PC-3 (cell line): Measurements from ENCODE around the gene GSN. TPM values are rescaled to one million over a fixed set of nuclear protein-coding genes. Genes with fewer than 3 reads are reported as not detected.

Experiments
- ATAC-seq: fragments of 200-7000 bp; cut with Tn5 transposase; 2 replicates; pipeline ENCODE4 v1.9.1; 2020; ENCODE audit warnings: mild to moderate bottlenecking, moderate library complexity
- BruUV-seq: library from RNA; stranded (reverse); fragments of 400-500 nt; replicated peaks from 2 replicates; lab custom pipeline; 2021; lab: Mats Ljungman, UMichigan
- CTCF ChIA-PET: fragments of 300-600 bp; sonication (Branson Sonifier 250); formaldehyde crosslinking; loops from one replicate; lab custom pipeline; 2022; ENCODE audit warnings: antibody characterized with exemption; lab: Charles Lee
- POLR2A ChIA-PET: fragments of 300-600 bp; sonication (Branson Sonifier 250); formaldehyde crosslinking; loops from one replicate; lab custom pipeline; 2022; ENCODE audit warnings: antibody characterized with exemption; ENCODE audit not compliant: unreplicated experiment; lab: Charles Lee
- DNase-seq: peaks from one replicate; pipeline ENCODE4 v3.0.0-alpha.2; 2015
- H2AFZ ChIP-seq: fragments of 300-600 bp; sonication (generic); 2 replicates; pipeline ENCODE4 v1.6.0; 2016; ENCODE audit warnings: antibody characterized with exemption, low read length
- H3F3A ChIP-seq: fragments of 300-600 bp; sonication (generic); one replicate; pipeline ENCODE4 v1.6.0; 2017; ENCODE audit warnings: antibody characterized with exemption, low read length, control low read depth, mild to moderate bottlenecking; ENCODE audit not compliant: unreplicated experiment
- H3K27ac ChIP-seq: fragments of 300-600 bp; sonication (generic); 2 replicates; pipeline ENCODE4 v1.5.1; 2016; ENCODE audit warnings: mild to moderate bottlenecking, low read length
- H3K27me3 ChIP-seq: fragments of 300-600 bp; sonication (generic); 2 replicates; pipeline ENCODE4 v1.6.1; 2016; ENCODE audit warnings: low read length, mixed read lengths
- H3K36me3 ChIP-seq: fragments of 300-600 bp; sonication (generic); 2 replicates; pipeline ENCODE4 v1.6.1; 2016; ENCODE audit warnings: low read depth, mixed run types, low read length, mixed read lengths
- H3K4me1 ChIP-seq: fragments of 300-600 bp; sonication (generic); 2 replicates; pipeline ENCODE4 v1.5.1; 2016; ENCODE audit warnings: low read length; ENCODE audit not compliant: insufficient read depth
- H3K4me2 ChIP-seq: fragments of 300-600 bp; sonication (generic); 2 replicates; pipeline ENCODE4 v1.6.0; 2016; ENCODE audit warnings: low read length
- H3K4me3 ChIP-seq: fragments of 300-600 bp; sonication (generic); 2 replicates; pipeline ENCODE4 v1.5.1; 2016; ENCODE audit warnings: mild to moderate bottlenecking, low read length, mixed read lengths
- H3K79me2 ChIP-seq: fragments of 300-600 bp; sonication (generic); 2 replicates; pipeline ENCODE4 v1.6.1; 2017; ENCODE audit warnings: low read length, mixed read lengths
- H3K9ac ChIP-seq: fragments of 300-600 bp; sonication (generic); 2 replicates; pipeline ENCODE4 v1.6.0; 2016; ENCODE audit warnings: mild to moderate bottlenecking, low read length
- H3K9me2 ChIP-seq: fragments of 300-600 bp; sonication (generic); replicated peaks from 2 replicates; pipeline ENCODE4 v1.6.1; 2016; ENCODE audit warnings: mixed run types, low read length, mixed read lengths
- H3K9me3 ChIP-seq: fragments of 300-600 bp; sonication (generic); 2 replicates; pipeline ENCODE4 v1.6.1; 2016; ENCODE audit warnings: low read length, mixed read lengths
- H4K20me1 ChIP-seq: fragments of 300-600 bp; sonication (generic); 2 replicates; pipeline ENCODE4 v1.6.1; 2016; ENCODE audit warnings: low read length, mixed read lengths
- CTCF ChIP-seq: fragments of 300-600 bp; sonication (generic); conservative IDR thresholded peaks from 2 replicates; pipeline ENCODE4 v1.5.1; 2017; ENCODE audit warnings: antibody characterized with exemption, low read depth, mild to moderate bottlenecking, low read length
- EZH2 ChIP-seq: fragments of 300-600 bp; sonication (generic); IDR thresholded peaks from one replicate; pipeline ENCODE4 v1.6.1; 2017; ENCODE audit warnings: antibody characterized with exemption, mild to moderate bottlenecking, low read length; ENCODE audit not compliant: unreplicated experiment
- EZH2phosphoT487 ChIP-seq: fragments of 300-600 bp; sonication (generic); IDR thresholded peaks from 2 replicates; pipeline ENCODE4 v1.6.1; 2018; ENCODE audit warnings: mild to moderate bottlenecking, antibody characterized with exemption, low read length, borderline replicate concordance
- intact Hi-C: fragments of 100-400 bp; cut with micrococcal nuclease; formaldehyde crosslinking; loops from 2 replicates; pipeline ENCODE4 v1.9.0; 2023
- total RNA-seq: library from RNA; depleted of rRNA; stranded (reverse); fragments of >200 nt; gene quantifications from 2 replicates; pipeline ENCODE4 v1.2.3, GENCODE V29; 2014

The GSN gene
- total RNA-seq, 1 experiment from 2014 or later, result 36.5 TPM

GRCh38 chr9:121286973-121287741, 19.2 kb downstream of the GSN start:
- ATAC-seq (peak; percentile 90), DNase-seq (peak; percentile 96)
- Histone ChIP-seq H3K4me1 (peaks cover 42% of the 10 kb centered on the region), H3K9me2 (no peaks in the 10 kb centered on the region), H3K4me2 (peak overlapping the region; percentile 78), H4K20me1 (no peaks in the 10 kb centered on the region), H3K27me3 (no peaks in the 10 kb centered on the region), H3K27ac (peak overlapping the region; percentile 99), H3K9ac (peak overlapping the region; percentile 86), H3K36me3 (no peaks in the 10 kb centered on the region), H3F3A (no peaks in the 10 kb centered on the region), H3K4me3 (peak overlapping the region; percentile 34; the same call in 1 of the 2 replicates), H3K9me3 (no peaks in the 10 kb centered on the region), H2AFZ (peak overlapping the region; percentile 81), H3K79me2 (no peaks in the 10 kb centered on the region)
- TF ChIP-seq EZH2phosphoT487 (no peak), CTCF (peak; percentile 42; the same call in 1 of the 2 replicates)
- CTCF ChIA-PET, result interaction anchor here (0.6 to 1.8 kb wide), 3 partner anchors 9 to 88 kb away, joined by 3 to 15 read pairs (median 6); no protein-coding TSS in a partner anchor
- POLR2A ChIA-PET, result interaction anchor here (0.6 to 0.7 kb wide), 2 partner anchors 12 to 636 kb away, joined by 4 to 5 read pairs; no protein-coding TSS in a partner anchor
- BruUV-seq, result no TSS peak
- intact Hi-C loops, result no loop called here

- Histone ChIP-seq H3K4me1 (peaks cover 33% of the 10 kb centered on the region), H2AFZ (no peak overlapping the region), H3K36me3 (no peaks in the 10 kb centered on the region)
Observed at GRCh38 chr9:121288673-121289025, 20.7 kb downstream of the GSN start.

More at GRCh38 chr9:121288673-121289025, 20.7 kb downstream of the GSN start:
- TF ChIP-seq EZH2, result no peak
- TF ChIP-seq EZH2phosphoT487, result no peak
- no peak for TF ChIP-seq CTCF
- Histone ChIP-seq H3K9me3 (no peaks in the 10 kb centered on the region), H3K27ac (peak overlapping the region; percentile 99; the same call in 1 of the 2 replicates), H3K79me2 (no peaks in the 10 kb centered on the region), H3K4me3 (no peak overlapping the region), H4K20me1 (no peaks in the 10 kb centered on the region), H3F3A (no peaks in the 10 kb centered on the region), H3K4me2 (no peak overlapping the region), H3K9ac (no peak overlapping the region), H3K9me2 (no peaks in the 10 kb centered on the region), H3K27me3 (no peaks in the 10 kb centered on the region)
- no TSS peak for BruUV-seq
- ChIA-PET CTCF (no interaction called here), POLR2A (no interaction called here)
- DNase-seq, result no peak
- intact Hi-C loops, result no loop called here
- no peak for ATAC-seq
